T-helper 1 cell (primary cell): ENCODE results near the gene SLC7A9.
"Not testable (repeated sequence)": the region's sequence is repeated elsewhere in the genome, so short reads cannot be mapped to it uniquely, and the experiment has no call there.

Experiments
- DNase-seq, 5 donors: peaks; one replicate each; pipeline ENCODE4 v3.0.0-alpha.2; 2012 to 2020

Gene SLC7A9

GRCh38 chr19:32863301-32863700, 6.3 kb downstream of the SLC7A9 start:
- no peak for DNase-seq

- DNase-seq, result no peak
Observed at GRCh38 chr19:32862741-32863140, 6.8 kb downstream of the SLC7A9 start.

GRCh38 chr19:32862173-32862572, 7.4 kb downstream of the SLC7A9 start:
- DNase-seq, result no peak

GRCh38 chr19:32861596-32861995, 8.0 kb downstream of the SLC7A9 start:
- no peak for DNase-seq

GRCh38 chr19:32859591-32859990, 10.0 kb downstream of the SLC7A9 start:
- no peak for DNase-seq

GRCh38 chr19:32858559-32858958, 11.0 kb downstream of the SLC7A9 start:
- no peak for DNase-seq

GRCh38 chr19:32858155-32858554, 11.4 kb downstream of the SLC7A9 start:
- no peak for DNase-seq

GRCh38 chr19:32857584-32857983, 12.0 kb downstream of the SLC7A9 start:
- DNase-seq, result no peak

GRCh38 chr19:32856818-32857217, 12.7 kb downstream of the SLC7A9 start:
- DNase-seq, result not testable (repeated sequence)

GRCh38 chr19:32852216-32852615, 17.4 kb downstream of the SLC7A9 start:
- no peak for DNase-seq

- not testable (repeated sequence) for DNase-seq
Observed at GRCh38 chr19:32848035-32848434, 21.5 kb downstream of the SLC7A9 start.

- no peak for DNase-seq
Observed at GRCh38 chr19:32843716-32844245, 25.8 kb downstream of the SLC7A9 start.

GRCh38 chr19:32842061-32842460, 27.5 kb downstream of the SLC7A9 start:
- no peak for DNase-seq

- no peak for DNase-seq
Observed at GRCh38 chr19:32837531-32837930, 32.0 kb downstream of the SLC7A9 start.

- DNase-seq, result not testable (repeated sequence)
Observed at GRCh38 chr19:32833388-32833787, 36.2 kb downstream of the SLC7A9 start.

- not testable (repeated sequence) for DNase-seq
Observed at GRCh38 chr19:32832825-32833224, 36.7 kb downstream of the SLC7A9 start.

GRCh38 chr19:32832094-32832493, 37.5 kb downstream of the SLC7A9 start:
- not testable (repeated sequence) for DNase-seq

- DNase-seq, result no peak
Observed at GRCh38 chr19:32831611-32832010, 38.0 kb downstream of the SLC7A9 start.

- no peak for DNase-seq
Observed at GRCh38 chr19:32830231-32831014, 39.1 kb downstream of the SLC7A9 start.

GRCh38 chr19:32829345-32829896, 40.1 kb downstream of the SLC7A9 start:
- DNase-seq, result no peak

GRCh38 chr19:32828643-32829344, 40.8 kb downstream of the SLC7A9 start:
- DNase-seq, result no peak

GRCh38 chr19:32828139-32828538, 41.4 kb downstream of the SLC7A9 start:
- no peak for DNase-seq

- no peak for DNase-seq
Observed at GRCh38 chr19:32824916-32825608, 44.5 kb downstream of the SLC7A9 start.
